ENCODE measurements around the gene GFOD1.
"Not testable (repeated sequence)": the region's sequence is repeated elsewhere in the genome, so short reads cannot be mapped to it uniquely, and the experiment has no call there.

Gene GFOD1

DNA sequence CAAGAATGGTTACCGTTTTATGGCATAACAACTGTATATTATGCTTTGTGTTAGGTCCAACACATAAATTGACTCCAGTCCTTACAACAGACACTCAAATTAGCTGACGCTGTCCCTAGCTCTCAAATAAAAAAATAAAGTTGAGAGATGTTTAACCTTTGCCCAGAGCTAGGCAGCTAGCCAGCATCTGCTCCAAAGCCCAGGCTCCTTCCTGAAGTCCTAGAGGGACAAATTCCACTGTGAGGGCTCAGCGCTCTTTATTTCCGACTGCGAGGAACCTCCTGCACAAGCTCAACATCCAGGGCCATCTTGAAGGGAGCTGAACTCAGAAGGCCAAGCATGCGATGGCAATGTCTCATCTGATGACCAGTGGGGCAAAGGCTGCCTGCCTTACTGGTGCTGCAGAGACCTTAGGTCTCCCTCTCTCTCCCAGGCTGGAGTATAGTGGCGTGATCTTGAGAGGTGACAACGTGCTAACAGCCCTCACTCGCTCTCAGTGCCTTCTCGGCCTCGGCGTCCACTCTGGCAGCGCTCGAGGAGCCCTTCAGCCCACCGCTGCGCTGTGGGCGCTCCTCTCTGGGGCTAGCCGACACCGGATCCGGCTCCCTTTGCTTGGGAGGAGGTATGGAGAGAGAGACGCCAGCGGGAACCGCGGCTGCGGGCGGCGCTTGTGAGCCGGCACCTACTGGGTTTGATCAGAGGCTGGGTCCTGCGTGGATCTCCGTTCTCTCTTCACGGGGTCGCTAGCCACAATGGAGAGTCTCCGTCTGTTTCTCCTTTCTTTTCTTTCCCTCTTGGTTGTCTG lies 24.7 kb upstream of the GFOD1 start:
- no peak for DNase-seq (ENCODE audit: low read depth)
- TF ChIP-seq, protein P1, sequence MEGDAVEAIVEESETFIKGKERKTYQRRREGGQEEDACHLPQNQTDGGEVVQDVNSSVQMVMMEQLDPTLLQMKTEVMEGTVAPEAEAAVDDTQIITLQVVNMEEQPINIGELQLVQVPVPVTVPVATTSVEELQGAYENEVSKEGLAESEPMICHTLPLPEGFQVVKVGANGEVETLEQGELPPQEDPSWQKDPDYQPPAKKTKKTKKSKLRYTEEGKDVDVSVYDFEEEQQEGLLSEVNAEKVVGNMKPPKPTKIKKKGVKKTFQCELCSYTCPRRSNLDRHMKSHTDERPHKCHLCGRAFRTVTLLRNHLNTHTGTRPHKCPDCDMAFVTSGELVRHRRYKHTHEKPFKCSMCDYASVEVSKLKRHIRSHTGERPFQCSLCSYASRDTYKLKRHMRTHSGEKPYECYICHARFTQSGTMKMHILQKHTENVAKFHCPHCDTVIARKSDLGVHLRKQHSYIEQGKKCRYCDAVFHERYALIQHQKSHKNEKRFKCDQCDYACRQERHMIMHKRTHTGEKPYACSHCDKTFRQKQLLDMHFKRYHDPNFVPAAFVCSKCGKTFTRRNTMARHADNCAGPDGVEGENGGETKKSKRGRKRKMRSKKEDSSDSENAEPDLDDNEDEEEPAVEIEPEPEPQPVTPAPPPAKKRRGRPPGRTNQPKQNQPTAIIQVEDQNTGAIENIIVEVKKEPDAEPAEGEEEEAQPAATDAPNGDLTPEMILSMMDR (conservative IDR thresholded peaks at IDR 0.05; ENCODE audit: low read length) = no peak
- H3K4me3 ChIP-seq (ENCODE audit: low read length) = no peak overlapping the region

DNA sequence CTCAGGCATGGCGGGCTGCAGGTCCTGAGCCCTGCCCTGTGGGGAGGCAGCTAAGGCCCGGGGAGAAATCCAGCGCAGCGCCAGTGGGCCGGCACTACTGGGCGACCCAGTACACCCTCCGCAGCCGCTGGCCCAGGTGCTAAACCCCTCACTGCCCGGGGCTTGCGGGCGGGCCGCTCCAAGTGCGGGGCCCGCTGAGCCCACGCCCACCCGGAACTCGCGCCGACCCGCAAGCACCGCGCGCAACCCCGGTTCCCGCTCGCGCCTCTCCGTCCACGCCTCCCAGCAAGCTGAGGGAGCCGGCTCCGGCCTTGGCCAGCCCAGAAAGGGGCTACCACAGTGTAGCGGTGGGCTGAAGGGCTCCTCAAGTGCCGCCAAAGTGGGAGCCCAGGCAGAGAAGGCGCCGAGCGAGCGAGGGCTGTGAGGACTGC lies 23.8 kb upstream of the GFOD1 start:
- not testable (repeated sequence) for DNase-seq (ENCODE audit: low read depth); H3K4me3 ChIP-seq (ENCODE audit: low read length)

DNA sequence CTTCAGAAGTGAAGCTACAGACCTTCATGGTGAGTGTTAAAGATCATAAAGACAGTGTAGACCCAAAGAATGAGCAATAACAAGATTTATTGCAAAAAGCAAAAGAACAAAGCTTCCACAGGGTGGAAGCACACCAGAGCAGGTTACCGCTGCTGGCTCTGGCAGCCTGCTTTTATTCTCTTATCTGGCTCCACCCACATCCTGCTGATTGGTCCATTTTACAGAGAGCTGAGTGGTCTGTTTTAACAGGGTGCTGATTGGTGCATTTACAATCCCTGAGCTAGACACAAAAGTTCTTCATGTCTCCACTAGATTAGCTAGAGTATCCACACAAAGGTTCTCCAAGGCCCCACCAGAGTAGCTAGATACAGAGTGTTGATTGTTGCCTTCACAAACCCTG lies 23.0 kb upstream of the GFOD1 start:
- H3K4me3 ChIP-seq (ENCODE audit: low read length); DNase-seq (ENCODE audit: low read depth): not testable (repeated sequence)

DNA sequence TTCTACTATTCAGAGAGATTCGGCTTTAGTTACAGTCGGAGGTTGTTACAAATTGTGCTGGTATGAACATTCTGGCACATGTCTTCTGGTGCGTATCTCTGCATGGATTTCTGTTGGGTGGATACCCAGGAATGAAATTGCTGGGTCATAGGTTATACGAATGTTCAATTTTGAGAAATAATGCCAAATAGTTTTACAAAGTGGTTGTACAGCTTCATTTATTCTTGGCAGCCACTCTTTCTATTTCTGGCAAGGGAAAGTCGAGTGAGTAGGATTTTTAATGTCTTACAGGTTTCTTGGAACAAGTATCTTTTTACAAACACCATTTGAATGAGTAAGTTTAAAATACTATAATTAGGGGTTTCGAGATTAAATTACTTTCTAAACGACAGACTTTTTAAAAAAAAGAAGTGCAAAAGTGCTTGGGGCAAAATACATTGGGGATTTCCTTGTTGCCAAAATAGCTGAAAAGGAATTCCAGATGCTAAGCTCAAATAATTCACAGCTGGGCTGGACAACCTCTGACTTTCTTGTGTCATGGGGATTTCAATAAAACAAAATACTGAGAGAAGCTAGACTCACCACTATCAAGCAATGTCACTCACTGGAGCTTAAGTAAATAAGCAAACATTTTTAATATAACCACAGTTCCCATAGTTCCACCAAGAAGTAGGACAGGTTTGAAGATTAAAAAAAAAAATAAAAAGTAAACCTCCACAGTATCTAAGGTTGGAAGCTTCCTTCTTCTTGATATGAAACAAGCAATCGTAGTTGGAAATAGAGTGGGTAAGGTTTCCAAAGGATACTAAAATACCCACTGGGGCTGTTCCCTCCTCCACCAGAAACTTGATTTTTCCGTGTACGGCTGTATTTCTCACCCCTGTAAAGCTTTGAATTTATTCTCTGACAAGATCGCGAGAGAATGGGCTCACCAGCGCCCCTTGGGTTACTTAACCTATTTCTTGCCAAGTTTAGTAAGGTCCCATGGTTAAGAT lies 21.6 kb upstream of the GFOD1 start:
- no peak overlapping the region for H3K4me3 ChIP-seq (ENCODE audit: low read length)
- peak; percentile 98 for DNase-seq (ENCODE audit: low read depth)
- TF ChIP-seq, protein P1 (conservative IDR thresholded peaks at IDR 0.05; ENCODE audit: low read length) = no peak

DNA sequence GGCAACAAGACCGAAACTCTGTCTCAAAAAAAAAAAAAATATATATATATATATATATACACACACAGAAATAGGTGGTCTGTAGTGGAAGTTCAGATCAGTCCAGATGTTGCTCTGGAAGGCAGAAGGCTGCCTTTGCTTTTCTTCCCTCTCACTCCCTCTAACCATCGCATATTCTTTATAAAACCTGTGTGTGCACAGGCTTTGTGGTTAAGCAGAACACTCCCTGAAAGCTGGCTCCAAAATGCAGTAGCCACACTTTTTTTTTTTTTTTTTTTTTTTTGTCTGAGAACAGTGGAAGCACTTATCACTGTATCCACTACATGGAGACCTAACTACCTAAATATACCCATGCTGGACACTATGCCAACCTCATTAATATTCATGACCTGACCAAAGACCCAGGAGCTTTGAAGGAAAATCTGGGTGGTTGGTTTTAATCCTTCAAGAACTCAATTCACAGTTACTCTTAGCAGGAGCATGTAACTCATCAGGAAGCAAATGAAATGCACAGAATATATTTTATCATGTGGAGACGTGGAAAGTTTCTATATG lies 20.0 kb upstream of the GFOD1 start:
- H3K4me3 ChIP-seq (ENCODE audit: low read length) = no peak overlapping the region
- TF ChIP-seq, protein P1 (conservative IDR thresholded peaks at IDR 0.05; ENCODE audit: low read length) = no peak
- no peak for DNase-seq (ENCODE audit: low read depth)

DNA sequence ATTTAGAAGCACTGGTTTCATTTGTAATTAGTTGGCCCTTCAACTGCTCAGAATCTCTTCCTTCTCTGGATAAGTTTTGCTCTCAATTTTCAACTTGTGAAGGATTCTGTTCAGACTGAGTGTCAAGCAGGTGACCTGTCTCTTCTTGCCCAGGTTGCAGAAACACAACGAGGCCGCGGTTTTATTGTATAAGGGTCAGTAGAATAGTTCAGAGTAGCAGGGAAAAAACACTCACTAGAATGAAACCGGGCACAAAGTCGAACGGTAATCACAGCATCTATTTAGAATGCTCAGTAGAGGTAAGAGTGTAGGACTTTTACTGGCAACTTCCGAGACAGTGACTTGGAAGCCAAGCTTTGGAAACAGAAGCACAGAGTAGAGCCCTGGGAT lies 17.9 kb upstream of the GFOD1 start:
- TF ChIP-seq, protein P1 (conservative IDR thresholded peaks at IDR 0.05; ENCODE audit: low read length) = no peak
- DNase-seq (ENCODE audit: low read depth) = no peak
- H3K4me3 ChIP-seq (ENCODE audit: low read length) = no peak overlapping the region

DNA sequence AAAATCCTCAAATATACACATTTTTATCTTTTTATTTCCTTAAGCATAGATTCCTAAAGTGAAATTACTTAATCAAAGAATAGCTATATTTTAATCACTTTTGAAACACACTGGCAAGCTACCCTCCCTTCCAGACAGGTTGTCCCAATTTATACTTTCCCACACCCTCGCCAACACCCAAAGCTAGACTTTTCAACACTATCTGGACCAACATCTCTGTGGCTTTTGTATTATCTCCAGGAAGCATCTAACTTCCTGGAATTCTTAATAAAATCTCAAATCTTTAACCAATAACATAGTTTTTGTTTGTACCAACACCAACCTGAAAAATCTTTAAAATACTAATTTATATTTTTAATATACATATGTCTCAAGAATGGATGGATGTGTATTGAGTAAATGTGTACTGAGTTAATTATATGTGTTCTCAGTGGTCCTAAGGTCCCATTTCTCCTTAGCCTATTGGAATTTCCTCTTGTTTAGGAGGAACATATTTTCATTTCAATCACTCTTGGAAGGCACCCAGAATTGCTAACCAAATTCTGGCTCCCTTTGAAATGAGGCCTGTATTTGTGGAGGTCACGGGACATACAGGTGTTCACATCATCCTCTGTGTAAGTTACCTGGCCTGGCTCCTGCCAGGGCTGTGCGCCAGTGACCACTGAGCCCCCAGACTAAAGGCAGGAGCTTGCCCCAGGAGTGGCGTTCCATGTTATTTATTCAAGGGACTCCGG lies 17.4 kb upstream of the GFOD1 start:
- H3K4me3 ChIP-seq (ENCODE audit: low read length) = no peak overlapping the region
- TF ChIP-seq, protein P1 (conservative IDR thresholded peaks at IDR 0.05; ENCODE audit: low read length) = no peak
- DNase-seq (ENCODE audit: low read depth) = no peak
